ENCODE results near the gene SYNGR3.
"Not testable (repeated sequence)": the region's sequence is repeated elsewhere in the genome, so short reads cannot be mapped to it uniquely, and the experiment has no call there.

Gene SYNGR3

DNA sequence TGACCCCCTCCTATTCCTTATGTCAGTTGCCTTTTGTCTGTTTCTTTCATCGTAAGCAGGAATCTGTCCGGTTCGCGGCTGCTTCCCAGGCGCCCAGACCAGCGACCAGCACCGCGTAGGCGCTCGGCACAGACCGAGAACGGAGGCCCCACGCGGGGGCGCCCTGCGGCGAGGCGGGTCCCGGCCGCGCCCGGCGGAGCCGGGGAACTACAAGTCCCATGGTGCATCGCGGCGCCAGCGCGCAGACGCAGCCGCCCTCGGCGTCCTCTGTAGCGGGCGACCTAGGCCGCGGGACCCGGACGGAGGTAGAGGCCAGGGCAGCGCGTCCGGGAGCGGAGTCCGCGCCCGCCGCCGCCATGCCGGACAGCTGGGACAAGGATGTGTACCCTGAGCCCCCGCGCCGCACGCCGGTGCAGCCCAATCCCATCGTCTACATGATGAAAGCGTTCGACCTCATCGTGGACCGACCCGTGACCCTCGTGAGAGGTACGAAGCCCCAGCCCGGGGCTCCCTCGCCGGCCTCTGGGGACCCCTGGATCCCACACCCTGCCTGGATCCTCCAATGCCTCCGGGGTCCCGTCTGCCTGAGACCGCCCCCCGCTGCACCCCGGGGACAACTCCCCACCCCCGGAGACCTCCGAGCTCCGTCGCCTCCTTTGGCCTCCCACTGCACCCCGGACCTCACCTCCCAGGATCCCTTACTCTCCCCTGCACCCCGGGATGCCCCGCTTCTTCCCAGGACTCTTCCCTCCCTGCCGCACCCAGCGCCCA, 30.3 kb upstream of the SYNGR3 start, which contains the start of gene NDUFB10:
Gene NDUFB10 (plus strand): TSS at position 270 of the 771 bp plus-strand sequence. CDS start 87 bp downstream, at position 357.
- DNase-seq, result peak; percentile 87

DNA sequence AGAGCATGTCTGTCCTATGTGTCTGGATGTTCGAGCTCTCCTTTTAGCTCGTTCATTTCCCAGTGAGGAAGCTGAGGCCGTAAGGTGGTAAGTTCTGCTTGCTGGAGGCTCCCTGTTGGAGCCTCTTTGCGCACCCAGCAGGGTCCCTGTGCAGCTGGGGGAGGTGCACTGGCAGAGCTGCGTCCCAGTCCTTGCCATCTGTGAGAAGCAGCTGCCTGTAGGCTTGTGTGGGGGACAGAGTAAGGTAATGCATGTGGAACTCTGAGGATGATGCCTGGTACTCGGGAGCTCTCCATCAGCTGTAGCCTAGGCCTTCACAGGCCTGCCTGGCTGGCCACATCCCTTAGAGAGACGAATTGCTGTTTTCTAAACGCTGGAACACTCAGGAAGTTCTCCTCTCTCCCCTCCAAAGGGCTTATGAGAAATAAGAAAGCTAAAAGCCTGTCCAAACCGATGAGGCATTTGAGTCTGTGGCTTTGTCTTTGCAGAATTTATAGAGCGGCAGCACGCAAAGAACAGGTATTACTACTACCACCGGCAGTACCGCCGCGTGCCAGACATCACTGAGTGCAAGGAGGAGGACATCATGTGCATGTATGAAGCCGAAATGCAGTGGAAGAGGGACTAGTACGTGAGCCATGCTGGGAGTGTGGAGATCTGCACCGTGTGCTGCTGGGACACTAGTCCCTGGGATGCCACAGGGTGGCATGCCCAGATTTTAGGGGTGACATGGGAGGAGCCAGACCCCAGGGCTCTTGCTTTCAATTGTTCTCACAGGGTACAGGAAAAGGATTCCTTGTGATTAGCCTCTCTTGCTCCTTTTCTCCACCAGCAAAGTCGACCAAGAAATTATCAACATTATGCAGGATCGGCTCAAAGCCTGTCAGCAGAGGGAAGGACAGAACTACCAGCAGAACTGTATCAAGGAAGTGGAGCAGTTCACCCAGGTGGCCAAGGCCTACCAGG, 28.8 kb upstream of the SYNGR3 start:
- no peak for DNase-seq

- no peak for DNase-seq
These were observed 28.1 kb upstream of the SYNGR3 start for GRCh38 chr16:1961651-1962067.

- not testable (repeated sequence) for DNase-seq
These were observed 27.3 kb upstream of the SYNGR3 start for GRCh38 chr16:1962161-1963153.

DNA sequence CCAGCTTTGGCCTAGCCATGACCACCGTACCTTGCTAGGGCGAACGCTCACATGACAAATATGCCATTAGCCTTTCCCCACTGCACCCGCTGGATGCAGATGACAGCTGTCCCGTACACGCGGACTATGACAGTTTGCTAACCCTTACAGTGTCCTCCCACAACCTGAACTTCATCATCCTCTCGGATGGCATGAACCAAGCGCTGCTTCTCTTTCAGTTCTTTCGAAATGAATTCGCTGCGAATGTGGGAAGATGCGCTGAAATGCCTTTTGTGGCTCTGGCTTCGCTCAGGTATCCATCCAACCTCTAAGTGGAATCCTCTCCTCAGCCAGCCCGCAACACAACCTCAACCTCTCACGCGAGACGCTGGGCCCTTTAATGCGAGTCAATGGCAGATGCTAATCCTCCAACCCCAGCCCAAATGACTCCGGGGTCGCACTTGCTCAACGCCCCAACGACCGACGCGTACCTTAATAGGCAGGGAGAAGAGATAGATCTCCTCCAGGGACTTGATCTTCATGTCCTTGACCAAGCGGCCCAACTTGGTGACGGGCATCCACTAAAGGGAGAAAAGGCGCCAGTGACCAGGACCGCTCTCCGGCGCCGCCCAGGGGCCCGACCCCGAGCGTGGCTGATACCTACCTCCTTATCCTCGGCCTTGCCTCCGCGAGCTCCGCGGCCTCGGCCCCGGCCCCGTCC, 25.8 kb upstream of the SYNGR3 start:
- DNase-seq, result no peak

GRCh38 chr16:1964506-1965395, 25.0 kb upstream of the SYNGR3 start, which contains the start of gene RPS2:
Gene RPS2, minus strand, starts transcription at chr16:1964826. Its CDS starts 201 bp downstream, at chr16:1964625.
- DNase-seq, result peak; percentile 99

DNA sequence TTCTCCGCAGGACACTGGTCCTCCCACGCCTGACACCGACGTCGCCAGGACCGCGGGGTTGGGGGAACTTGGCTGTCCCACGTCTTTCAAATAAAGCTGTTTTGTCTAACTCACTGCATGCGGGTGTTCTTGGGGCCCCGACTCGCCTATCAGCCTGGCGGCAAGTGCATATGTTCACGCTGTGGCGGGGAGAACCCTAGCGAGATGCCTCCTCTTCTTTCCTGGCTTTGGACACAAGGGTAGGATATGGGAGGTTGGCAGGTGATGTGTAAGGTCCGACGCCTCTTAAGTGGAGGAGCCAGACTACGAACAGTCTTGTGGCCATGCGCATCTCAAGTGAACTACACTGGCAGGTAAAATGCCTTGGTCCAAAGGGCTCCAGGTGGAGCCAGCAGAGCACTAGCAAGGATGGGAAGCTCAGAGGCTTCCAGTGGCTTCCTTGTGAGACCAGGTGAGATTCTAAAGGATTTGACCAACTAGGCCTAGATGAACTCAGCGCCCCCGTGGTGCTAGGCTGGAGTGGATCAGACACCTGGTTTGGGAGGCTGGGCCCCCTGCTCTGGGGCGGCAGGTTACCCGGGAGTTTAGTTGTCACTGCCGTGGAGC, 24.3 kb upstream of the SYNGR3 start:
- DNase-seq, result no peak

GRCh38 chr16:1966460-1966859, 23.3 kb upstream of the SYNGR3 start, which contains the start of gene RNF151:
Gene RNF151, plus strand, starts transcription at chr16:1966856. Its CDS starts 26 bp downstream, at chr16:1966882.
- no peak for DNase-seq

DNA sequence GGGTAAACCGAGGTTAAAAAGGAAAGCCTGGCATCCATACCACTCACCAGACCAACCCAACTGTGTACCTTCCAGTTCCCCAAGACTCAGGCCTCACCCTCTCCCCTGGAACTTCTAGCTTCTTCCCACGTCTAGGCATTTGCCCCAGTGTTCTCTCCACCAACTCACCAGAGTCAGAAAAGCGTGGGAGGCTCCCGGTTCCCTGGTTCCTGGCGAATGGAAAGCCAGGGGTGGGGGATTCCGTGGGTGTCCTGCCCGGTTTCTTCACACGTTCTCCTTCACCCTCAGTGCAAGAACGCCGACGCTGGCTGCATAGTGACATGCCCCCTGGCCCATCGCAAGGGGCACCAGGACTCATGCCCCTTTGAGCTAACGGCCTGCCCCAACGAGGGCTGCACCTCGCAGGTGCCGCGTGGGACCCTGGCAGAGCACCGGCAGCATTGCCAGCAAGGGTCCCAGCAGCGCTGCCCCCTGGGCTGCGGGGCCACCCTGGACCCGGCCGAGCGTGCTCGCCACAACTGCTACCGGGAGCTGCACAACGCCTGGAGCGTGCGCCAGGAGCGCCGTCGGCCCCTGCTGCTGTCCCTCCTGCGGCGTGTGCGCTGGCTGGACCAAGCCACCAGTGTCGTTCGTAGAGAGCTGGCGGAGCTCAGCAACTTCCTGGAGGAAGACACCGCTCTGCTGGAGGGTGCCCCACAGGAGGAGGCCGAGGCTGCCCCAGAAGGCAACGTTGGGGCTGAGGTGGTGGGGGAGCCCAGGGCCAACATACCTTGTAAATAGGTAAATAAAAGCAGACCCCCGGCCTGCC, 21.4 kb upstream of the SYNGR3 start:
- DNase-seq, result no peak

- DNase-seq, result peak; percentile 96
These were observed 17.8 kb upstream of the SYNGR3 start, which contains the start of gene TBL3 for GRCh38 chr16:1971796-1972489. Gene TBL3, plus strand, starts transcription at chr16:1972053. Its CDS starts 112 bp downstream, at chr16:1972165.

GRCh38 chr16:1972490-1972877, 17.3 kb upstream of the SYNGR3 start:
- DNase-seq, result no peak

DNA sequence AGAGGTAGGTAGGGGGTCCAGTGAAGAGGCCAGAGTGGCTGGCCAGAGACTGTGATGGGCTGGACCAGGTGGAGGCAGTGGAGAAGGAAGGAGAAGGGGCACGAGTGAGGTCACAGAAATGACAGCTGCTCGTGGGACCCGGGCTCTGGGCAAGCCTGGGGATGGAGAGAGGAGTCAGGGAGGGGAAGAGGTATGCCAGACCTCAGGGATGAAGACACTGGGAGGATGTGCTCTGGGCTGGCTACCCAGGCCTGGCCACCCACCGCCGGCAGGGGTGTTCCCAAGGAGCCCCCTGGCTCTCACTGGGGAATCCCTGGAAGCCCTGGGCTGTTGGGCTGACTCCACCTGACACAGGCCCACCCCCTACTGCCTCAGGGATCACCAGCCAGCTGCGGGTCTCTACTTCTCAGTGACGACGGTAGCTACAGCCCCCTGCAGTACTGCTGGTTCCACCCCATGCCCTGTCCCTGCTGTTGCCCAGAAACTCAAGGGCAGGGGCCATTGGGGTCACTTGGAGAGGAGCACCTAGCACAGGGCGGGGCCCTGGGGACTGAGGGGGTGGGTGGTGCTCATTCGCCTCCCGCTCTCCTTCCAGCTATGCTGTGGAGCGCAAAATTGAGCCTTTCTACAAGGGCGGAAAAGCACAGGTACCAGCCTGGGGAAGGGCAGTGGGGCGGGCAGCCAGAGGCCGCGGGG, 16.2 kb upstream of the SYNGR3 start:
- no peak for DNase-seq

GRCh38 chr16:1974157-1975070, 15.4 kb upstream of the SYNGR3 start:
- no peak for DNase-seq

- no peak for DNase-seq
These were observed 14.1 kb upstream of the SYNGR3 start for GRCh38 chr16:1975432-1976215.

DNA sequence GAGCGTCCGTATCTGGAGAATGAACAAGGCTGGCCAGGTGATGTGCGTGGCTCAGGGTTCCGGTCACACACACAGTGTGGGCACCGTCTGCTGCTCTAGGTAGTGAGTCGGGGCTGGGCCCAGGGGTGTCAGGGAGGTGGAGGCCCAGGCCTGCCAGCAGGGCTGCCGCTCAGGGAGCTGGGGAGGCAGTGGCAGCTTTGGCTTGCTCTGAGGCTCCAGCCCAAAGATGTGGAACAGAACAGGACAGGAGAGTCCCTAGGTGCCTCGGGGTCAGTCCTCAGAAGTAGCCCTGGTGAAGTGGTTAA, 13.6 kb upstream of the SYNGR3 start:
- no peak for DNase-seq
